Measurements from ENCODE around the gene CCNB1.
A peak's percentile ranks its signal among the peaks of the same experiment; 100 is the strongest.
"Not testable (repeated sequence)": the region's sequence is repeated elsewhere in the genome, so short reads cannot be mapped to it uniquely, and the experiment has no call there.

CCNB1 gene

GRCh38 chr5:69166686-69167492 lies at the start of gene CCNB1:
Gene CCNB1, plus strand, starts transcription at chr5:69167150. Its CDS starts 113 bp downstream, at chr5:69167263.
- DNase-seq = peak; percentile 92

- no peak for DNase-seq
These were observed 37.5 kb upstream of the CCNB1 start for GRCh38 chr5:69129413-69129812.

- no peak for DNase-seq
These were observed 36.7 kb upstream of the CCNB1 start for GRCh38 chr5:69130241-69130640.

- no peak for DNase-seq
These were observed 35.6 kb upstream of the CCNB1 start for GRCh38 chr5:69131304-69131703.

GRCh38 chr5:69134126-69134525 lies 32.8 kb upstream of the CCNB1 start:
- DNase-seq = no peak

GRCh38 chr5:69136293-69136692 lies 30.7 kb upstream of the CCNB1 start:
- DNase-seq = no peak

GRCh38 chr5:69137208-69137607 lies 29.7 kb upstream of the CCNB1 start:
- not testable (repeated sequence) for DNase-seq

- no peak for DNase-seq
These were observed 29.1 kb upstream of the CCNB1 start for GRCh38 chr5:69137807-69138206.

- DNase-seq = no peak
These were observed 28.2 kb upstream of the CCNB1 start for GRCh38 chr5:69138766-69139165.

GRCh38 chr5:69140239-69140638 lies 26.7 kb upstream of the CCNB1 start:
- DNase-seq = not testable (repeated sequence)

- DNase-seq = no peak
These were observed 26.1 kb upstream of the CCNB1 start for GRCh38 chr5:69140827-69141226.

- not testable (repeated sequence) for DNase-seq
These were observed 18.4 kb upstream of the CCNB1 start for GRCh38 chr5:69148576-69148975.

- DNase-seq = no peak
These were observed 17.8 kb upstream of the CCNB1 start for GRCh38 chr5:69148981-69149675.

- DNase-seq = no peak
These were observed 17.3 kb upstream of the CCNB1 start for GRCh38 chr5:69149676-69150010.

- DNase-seq = no peak
These were observed 14.2 kb upstream of the CCNB1 start for GRCh38 chr5:69152731-69153130.

- no peak for DNase-seq
These were observed 10.5 kb upstream of the CCNB1 start for GRCh38 chr5:69156456-69156855.

GRCh38 chr5:69158039-69158438 lies 8.9 kb upstream of the CCNB1 start:
- no peak for DNase-seq

GRCh38 chr5:69160651-69161050 lies 6.3 kb upstream of the CCNB1 start:
- no peak for DNase-seq

GRCh38 chr5:69167493-69167855 lies 524 bp downstream of the CCNB1 start:
- DNase-seq = no peak

- no peak for DNase-seq
These were observed 979 bp downstream of the CCNB1 start for GRCh38 chr5:69167929-69168328.

- no peak for DNase-seq
These were observed 3.5 kb downstream of the CCNB1 start for GRCh38 chr5:69170495-69170894.

- no peak for DNase-seq
These were observed 4.0 kb downstream of the CCNB1 start for GRCh38 chr5:69170969-69171368.

- DNase-seq = not testable (repeated sequence)
These were observed 14.8 kb downstream of the CCNB1 start for GRCh38 chr5:69181659-69182293.

GRCh38 chr5:69184621-69185020 lies 17.7 kb downstream of the CCNB1 start:
- DNase-seq = no peak
